Measurements from ENCODE around the gene SSTR5.

Gene SSTR5

DNA sequence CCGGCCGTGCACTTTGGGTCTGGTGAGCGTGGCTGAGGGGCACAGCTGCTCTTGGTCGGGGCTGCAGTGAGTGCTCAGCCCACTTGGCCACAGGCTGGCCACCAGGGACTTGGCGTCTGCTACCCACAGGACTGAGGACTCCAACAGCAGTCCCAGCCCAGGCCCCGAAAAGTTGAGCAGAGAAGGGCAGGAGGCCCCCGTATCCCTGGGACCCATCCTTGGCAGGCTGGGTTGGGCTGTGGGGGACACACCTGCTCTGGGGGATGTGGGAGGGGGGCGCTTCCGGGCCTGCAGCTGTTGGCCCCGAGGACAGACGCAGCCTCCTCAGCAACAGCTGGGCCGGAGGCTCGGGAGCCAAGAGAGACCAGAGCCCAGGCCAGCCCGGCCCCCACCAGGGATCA is 19.4 kb upstream of the SSTR5 start:
- no peak for TF ChIP-seq EZH2 (IDR thresholded peaks at IDR 0.05; ENCODE audit: borderline replicate concordance, low read depth, low read length, severe bottlenecking)
- TF ChIP-seq, protein P1, sequence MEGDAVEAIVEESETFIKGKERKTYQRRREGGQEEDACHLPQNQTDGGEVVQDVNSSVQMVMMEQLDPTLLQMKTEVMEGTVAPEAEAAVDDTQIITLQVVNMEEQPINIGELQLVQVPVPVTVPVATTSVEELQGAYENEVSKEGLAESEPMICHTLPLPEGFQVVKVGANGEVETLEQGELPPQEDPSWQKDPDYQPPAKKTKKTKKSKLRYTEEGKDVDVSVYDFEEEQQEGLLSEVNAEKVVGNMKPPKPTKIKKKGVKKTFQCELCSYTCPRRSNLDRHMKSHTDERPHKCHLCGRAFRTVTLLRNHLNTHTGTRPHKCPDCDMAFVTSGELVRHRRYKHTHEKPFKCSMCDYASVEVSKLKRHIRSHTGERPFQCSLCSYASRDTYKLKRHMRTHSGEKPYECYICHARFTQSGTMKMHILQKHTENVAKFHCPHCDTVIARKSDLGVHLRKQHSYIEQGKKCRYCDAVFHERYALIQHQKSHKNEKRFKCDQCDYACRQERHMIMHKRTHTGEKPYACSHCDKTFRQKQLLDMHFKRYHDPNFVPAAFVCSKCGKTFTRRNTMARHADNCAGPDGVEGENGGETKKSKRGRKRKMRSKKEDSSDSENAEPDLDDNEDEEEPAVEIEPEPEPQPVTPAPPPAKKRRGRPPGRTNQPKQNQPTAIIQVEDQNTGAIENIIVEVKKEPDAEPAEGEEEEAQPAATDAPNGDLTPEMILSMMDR (IDR thresholded peaks at IDR 0.05; ENCODE audit: borderline replicate concordance, extremely low read depth, low read length, poor library complexity, severe bottlenecking), result no peak
- peak; percentile 45; the same call in 2 of the 3 replicates for ATAC-seq (ENCODE audit: insufficient read depth, low read depth)
- H3K9me3 ChIP-seq (ENCODE audit: insufficient read depth, low read length, severe bottlenecking), result no peaks in the 10 kb centered on the region
- no peak overlapping the region for H3K27ac ChIP-seq (ENCODE audit: low read length)
- no peak overlapping the region for H3K4me2 ChIP-seq (ENCODE audit: insufficient read depth, low read length)
- H3K79me2 ChIP-seq (ENCODE audit: insufficient read depth, low read length), result no peaks in the 10 kb centered on the region
- DNase-seq, result no peak
- no peak overlapping the region for H2AFZ ChIP-seq (ENCODE audit: low read depth, low read length)
- H3K9ac ChIP-seq (ENCODE audit: low read depth, low read length), result no peak overlapping the region
- H3K4me3 ChIP-seq (ENCODE audit: low read depth in 1 of 2, low read length in 2 of 2), result no peak overlapping the region
- no peaks in the 10 kb centered on the region for H3K27me3 ChIP-seq (ENCODE audit: insufficient read depth, low read length, poor library complexity)
- no peaks in the 10 kb centered on the region; the same call in 1 of the 2 replicates for H4K20me1 ChIP-seq (ENCODE audit: insufficient read depth, low read length)
- H3K4me1 ChIP-seq (ENCODE audit: insufficient read depth, low read length), result no peaks in the 10 kb centered on the region
- H3K36me3 ChIP-seq (ENCODE audit: insufficient read depth, low read length), result no peaks in the 10 kb centered on the region

DNA sequence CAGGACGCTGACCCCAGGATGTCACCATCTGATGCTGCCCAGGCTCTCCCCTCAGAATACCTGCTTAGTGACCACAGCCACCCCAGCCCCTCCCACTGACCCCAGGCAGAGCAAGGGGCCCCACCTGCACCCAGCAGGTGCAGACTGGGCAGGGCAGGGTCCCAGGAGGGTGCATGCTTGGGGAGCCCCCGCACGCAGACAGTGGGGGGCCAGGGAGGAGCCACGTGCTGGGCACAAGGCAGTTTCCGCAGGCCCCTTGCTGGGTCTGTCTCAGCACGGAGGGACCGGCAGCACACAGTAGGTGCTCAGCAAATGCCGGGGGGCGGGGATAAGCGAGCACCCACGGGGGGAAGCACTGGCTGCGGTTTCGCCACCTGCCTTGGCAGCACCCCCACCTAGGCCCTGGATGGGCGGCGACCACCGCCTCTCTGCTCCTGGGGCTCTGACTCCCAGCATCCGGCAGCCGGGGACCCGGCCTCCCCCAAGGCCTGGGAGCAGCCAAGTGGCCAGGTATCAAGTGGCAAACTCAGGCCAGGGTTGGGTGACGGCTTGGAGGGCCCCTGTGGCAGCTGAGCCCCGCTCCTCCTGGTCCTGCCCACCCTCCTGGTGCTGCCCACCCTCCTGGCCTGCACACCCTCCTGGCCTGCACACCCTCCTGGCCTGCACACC is 18.7 kb upstream of the SSTR5 start:
- DNase-seq (no peak), ATAC-seq (ENCODE audit: insufficient read depth, low read depth) (no peak)
- TF ChIP-seq, protein P1 (IDR thresholded peaks at IDR 0.05; ENCODE audit: borderline replicate concordance, extremely low read depth, low read length, poor library complexity, severe bottlenecking), result no peak
- TF ChIP-seq EZH2 (IDR thresholded peaks at IDR 0.05; ENCODE audit: borderline replicate concordance, low read depth, low read length, severe bottlenecking), result no peak
- H3K9ac ChIP-seq (ENCODE audit: low read depth, low read length), result no peak overlapping the region
- H3K4me2 ChIP-seq (ENCODE audit: insufficient read depth, low read length), result no peak overlapping the region
- no peaks in the 10 kb centered on the region for H3K79me2 ChIP-seq (ENCODE audit: insufficient read depth, low read length)
- H2AFZ ChIP-seq (ENCODE audit: low read depth, low read length), result no peak overlapping the region
- H3K27ac ChIP-seq (ENCODE audit: low read length), result no peak overlapping the region
- no peaks in the 10 kb centered on the region; the same call in 1 of the 2 replicates for H4K20me1 ChIP-seq (ENCODE audit: insufficient read depth, low read length)
- no peaks in the 10 kb centered on the region for H3K36me3 ChIP-seq (ENCODE audit: insufficient read depth, low read length)
- H3K9me3 ChIP-seq (ENCODE audit: insufficient read depth, low read length, severe bottlenecking), result no peaks in the 10 kb centered on the region
- H3K4me1 ChIP-seq (ENCODE audit: insufficient read depth, low read length), result no peaks in the 10 kb centered on the region
- H3K27me3 ChIP-seq (ENCODE audit: insufficient read depth, low read length, poor library complexity), result no peaks in the 10 kb centered on the region
- H3K4me3 ChIP-seq (ENCODE audit: low read depth in 1 of 2, low read length in 2 of 2), result no peak overlapping the region

DNA sequence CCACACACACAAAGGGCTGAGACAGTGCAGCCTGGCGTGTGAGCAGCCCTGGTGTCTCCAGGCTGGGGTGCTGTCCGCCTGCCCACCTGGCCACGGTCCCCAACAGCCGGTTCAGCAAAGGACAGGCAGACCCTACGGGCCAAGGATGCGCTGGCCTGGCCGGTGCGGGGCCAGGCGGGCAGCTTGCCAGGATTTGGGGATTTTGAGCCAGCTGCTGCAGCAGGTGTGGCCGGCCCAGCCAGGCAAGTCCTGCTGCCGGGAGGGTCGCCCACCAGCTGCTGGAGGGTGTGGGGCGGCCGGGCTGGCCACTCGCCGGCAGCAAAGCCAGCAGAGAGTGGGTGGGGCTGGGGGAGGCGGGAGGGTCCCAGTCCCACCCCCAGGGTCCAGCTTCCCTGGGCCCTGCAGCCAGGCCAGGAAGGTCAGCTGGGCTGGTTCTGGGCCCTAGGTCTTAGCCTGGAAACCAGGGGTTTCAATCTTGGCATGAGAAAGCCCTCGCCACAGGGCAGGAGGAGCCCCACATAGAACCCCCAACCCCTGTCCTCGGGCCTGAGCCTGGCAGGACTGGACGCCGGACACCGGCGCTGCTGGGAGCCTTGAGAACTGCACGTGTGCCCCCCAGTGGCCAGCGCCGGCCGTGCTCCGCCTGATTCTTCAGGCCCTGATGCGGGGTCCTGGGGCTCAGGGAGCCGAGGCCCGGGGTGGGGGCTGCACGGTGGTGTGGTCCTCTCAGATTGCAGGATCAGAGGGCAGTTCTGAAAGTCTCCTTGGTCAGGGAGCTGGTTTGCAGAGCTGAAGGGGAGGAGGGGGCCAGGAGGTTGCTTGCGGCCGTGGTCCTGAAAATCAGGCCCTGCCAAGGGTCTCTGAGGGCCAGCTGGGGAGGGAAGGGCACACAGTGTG is 17.6 kb upstream of the SSTR5 start:
- Histone ChIP-seq H4K20me1 (ENCODE audit: insufficient read depth, low read length) (no peaks in the 10 kb centered on the region; the same call in 1 of the 2 replicates), H3K4me3 (ENCODE audit: low read depth in 1 of 2, low read length in 2 of 2) (no peak overlapping the region), H3K4me1 (ENCODE audit: insufficient read depth, low read length) (no peaks in the 10 kb centered on the region), H3K79me2 (ENCODE audit: insufficient read depth, low read length) (no peaks in the 10 kb centered on the region), H3K36me3 (ENCODE audit: insufficient read depth, low read length) (no peaks in the 10 kb centered on the region), H2AFZ (ENCODE audit: low read depth, low read length) (no peak overlapping the region), H3K9ac (ENCODE audit: low read depth, low read length) (no peak overlapping the region), H3K27me3 (ENCODE audit: insufficient read depth, low read length, poor library complexity) (no peaks in the 10 kb centered on the region), H3K9me3 (ENCODE audit: insufficient read depth, low read length, severe bottlenecking) (no peaks in the 10 kb centered on the region), H3K4me2 (ENCODE audit: insufficient read depth, low read length) (no peak overlapping the region), H3K27ac (ENCODE audit: low read length) (no peak overlapping the region)
- ATAC-seq (ENCODE audit: insufficient read depth, low read depth) (no peak), DNase-seq (no peak)
- no peak for TF ChIP-seq EZH2 (IDR thresholded peaks at IDR 0.05; ENCODE audit: borderline replicate concordance, low read depth, low read length, severe bottlenecking)
- TF ChIP-seq, protein P1 (IDR thresholded peaks at IDR 0.05; ENCODE audit: borderline replicate concordance, extremely low read depth, low read length, poor library complexity, severe bottlenecking), result peak; percentile 33

All from DND-41 (cell line).